GM12801 (cell line): ENCODE data around the gene CHSY3.

Experiments used
- TF ChIP-seq, protein P1 (sequence below): IDR thresholded peaks from one replicate; pipeline ENCODE4 v1.5.1; 2011; ENCODE audit warnings: control low read depth; ENCODE audit not compliant: insufficient read length; ENCODE audit errors: extremely low read depth

CHSY3 gene

DNA sequence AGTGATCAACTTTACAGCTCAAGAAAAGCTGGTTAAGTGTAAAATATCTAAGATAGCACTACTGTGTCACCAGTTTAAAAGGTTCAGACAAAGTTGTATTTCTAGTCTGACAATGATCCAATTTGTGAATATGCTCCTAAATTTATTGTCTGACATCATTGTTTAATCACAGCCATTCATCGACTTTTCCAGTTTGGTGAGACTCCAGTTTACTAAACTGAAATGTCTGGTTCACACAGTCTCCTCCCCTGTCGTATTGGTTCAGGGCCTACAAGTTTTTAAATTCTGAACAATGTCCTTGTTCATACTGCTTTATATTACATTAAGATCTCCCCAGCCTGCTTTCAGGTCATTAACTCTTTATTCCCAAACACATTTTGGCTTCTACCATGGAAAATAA lies 161.4 kb downstream of the CHSY3 start:
- TF ChIP-seq, protein P1, sequence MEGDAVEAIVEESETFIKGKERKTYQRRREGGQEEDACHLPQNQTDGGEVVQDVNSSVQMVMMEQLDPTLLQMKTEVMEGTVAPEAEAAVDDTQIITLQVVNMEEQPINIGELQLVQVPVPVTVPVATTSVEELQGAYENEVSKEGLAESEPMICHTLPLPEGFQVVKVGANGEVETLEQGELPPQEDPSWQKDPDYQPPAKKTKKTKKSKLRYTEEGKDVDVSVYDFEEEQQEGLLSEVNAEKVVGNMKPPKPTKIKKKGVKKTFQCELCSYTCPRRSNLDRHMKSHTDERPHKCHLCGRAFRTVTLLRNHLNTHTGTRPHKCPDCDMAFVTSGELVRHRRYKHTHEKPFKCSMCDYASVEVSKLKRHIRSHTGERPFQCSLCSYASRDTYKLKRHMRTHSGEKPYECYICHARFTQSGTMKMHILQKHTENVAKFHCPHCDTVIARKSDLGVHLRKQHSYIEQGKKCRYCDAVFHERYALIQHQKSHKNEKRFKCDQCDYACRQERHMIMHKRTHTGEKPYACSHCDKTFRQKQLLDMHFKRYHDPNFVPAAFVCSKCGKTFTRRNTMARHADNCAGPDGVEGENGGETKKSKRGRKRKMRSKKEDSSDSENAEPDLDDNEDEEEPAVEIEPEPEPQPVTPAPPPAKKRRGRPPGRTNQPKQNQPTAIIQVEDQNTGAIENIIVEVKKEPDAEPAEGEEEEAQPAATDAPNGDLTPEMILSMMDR, result no peak

DNA sequence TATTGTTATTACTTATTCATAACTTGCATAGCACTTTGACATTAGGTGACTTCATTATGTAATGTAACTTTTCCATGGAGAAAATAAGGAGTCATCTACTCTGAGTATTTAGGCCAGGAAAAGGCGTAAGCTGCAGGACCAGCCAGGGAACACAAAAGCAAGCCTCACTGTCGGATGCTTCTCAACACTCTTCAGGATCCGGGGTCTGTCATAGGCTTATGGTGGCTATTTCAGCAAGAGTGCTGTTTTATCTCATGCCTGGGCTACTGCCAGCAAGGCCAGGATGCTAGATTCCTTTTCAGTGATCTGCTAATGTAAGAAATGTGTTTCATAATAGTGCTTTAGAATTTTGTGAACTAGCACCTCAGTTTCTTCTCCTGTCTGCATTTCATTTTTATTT lies 162.4 kb downstream of the CHSY3 start:
- TF ChIP-seq, protein P1, result no peak

DNA sequence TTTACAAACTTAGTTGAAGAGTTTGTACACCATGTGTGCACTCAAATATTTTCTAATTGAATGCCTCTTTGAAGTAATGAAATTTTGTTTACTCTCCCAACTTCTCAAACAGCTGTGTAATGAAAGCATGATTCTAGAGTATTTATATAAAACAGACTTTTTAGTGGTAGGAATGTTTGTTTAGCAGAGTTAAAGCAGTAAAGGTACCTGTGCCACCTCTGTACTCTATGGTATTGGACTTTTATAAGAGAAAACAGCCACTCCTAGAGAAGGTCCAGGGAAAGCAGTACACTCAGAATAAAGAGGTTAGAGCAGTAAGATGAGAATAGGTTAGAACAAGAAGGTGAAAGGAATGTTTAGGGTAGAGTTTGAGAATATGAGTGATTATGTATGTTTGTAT lies 163.1 kb downstream of the CHSY3 start:
- TF ChIP-seq, protein P1, result no peak

DNA sequence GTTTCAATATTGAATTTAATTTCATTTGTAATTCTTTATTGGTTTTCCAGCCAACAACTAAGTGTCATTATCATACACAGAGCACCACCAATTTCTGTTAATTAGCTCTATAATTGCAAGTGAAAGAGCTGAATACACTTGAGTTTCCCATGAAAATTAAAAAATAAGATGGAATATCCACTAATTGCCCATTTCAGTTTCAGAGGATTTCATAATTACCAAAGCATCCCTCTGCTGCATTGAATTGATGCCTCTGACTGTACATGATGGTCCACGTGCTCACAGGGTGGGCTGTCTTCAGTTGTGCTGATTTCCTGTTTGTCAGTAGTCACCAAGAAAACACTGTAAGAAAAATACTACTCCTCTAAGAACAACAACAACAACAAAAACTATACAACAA lies 163.8 kb downstream of the CHSY3 start:
- TF ChIP-seq, protein P1, result no peak

DNA sequence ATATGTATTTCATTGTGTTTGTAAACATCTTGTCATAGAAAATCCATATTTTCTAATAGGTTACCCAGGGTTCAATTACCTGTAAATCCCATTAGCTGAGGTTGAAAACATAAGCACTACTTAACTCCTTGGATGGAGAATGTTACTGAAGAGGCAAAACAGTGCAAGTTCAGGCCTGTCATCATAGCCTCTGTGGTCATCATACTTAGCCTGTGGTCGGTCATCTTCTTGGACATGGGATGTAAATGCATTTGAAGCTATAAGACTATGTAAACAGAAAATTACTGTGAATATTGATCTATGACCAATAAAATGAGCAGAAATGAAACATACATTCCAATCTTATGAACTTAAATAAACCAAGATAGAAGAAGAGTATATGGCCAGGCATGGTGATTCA lies 164.7 kb downstream of the CHSY3 start:
- TF ChIP-seq, protein P1, result no peak

DNA sequence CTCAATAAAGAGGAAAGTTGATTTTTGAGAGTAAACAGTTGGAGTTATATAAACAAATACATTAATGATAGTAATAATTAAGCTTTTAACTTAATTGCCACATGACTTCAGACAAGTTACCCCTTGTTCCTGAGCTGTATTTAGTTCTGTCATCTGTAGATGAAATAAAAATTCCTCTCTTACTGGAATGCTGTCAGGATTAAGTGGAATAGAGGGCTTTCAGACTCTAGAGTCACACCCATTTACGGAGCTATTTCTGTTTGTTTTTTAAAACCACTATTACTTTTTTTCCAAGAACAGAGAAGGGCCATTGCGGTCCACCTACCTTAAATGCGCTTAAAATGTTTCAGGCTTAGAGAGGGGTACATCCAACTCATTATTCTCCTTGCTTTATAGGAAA lies 170.6 kb downstream of the CHSY3 start:
- TF ChIP-seq, protein P1, result no peak

DNA sequence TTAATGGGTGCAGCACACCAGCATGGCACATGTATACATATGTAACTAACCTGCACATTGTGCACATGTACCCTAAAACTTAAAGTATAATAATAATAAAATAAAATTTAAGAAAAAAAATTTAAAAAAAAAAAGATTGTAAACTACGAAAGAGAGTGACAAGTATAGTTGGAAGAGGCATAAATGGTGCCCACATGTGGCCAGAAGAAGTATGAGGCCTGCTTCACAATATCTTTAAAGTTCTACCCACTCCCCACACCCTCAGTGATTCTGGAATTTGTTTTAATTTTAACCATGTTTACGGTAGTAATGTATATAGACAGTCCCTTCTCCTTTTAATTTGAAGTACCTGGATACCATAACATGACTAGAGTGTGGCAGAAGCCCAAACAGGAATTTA lies 172.7 kb downstream of the CHSY3 start:
- TF ChIP-seq, protein P1, result no peak

DNA sequence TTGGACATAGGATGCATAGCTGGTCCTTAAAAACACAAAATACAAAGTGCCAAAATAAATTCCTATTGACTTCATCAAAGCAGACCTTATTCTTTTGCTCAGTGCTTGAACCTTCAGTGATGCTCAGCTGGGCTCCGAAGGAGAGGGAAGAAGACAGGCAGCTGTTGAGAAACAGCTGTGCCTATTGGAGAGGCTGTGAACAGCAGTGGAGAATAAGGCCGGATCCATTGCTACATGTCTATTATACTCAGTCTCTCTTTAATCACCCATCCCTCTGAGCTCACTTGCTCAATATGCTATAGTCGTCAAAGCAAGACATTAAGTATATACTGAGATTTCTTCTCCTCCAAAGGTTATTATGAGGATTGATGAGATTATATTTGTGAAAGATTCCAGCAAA lies 174.4 kb downstream of the CHSY3 start:
- TF ChIP-seq, protein P1, result no peak
